NB4 (cell line): ENCODE measurements around the gene ATP10A.

Experiments
- MYC ChIP-seq: IDR thresholded peaks from 2 replicates; pipeline ENCODE4 v1.6.1; 2011; ENCODE audit warnings: low read depth, low read length
- POLR2A ChIP-seq: IDR thresholded peaks from 2 replicates; pipeline ENCODE4 v1.6.1; 2011; ENCODE audit warnings: mild to moderate bottlenecking; ENCODE audit not compliant: insufficient read length; ENCODE audit errors: extremely low read depth
- TF ChIP-seq, protein P1 (sequence below): IDR thresholded peaks from one replicate; pipeline ENCODE4 v1.5.1; 2012; ENCODE audit warnings: low read depth, low read length
- TF ChIP-seq, protein P2 (sequence below): IDR thresholded peaks from 2 replicates; pipeline ENCODE4 v1.6.1; 2011; ENCODE audit warnings: low read depth, low read length

DNA sequence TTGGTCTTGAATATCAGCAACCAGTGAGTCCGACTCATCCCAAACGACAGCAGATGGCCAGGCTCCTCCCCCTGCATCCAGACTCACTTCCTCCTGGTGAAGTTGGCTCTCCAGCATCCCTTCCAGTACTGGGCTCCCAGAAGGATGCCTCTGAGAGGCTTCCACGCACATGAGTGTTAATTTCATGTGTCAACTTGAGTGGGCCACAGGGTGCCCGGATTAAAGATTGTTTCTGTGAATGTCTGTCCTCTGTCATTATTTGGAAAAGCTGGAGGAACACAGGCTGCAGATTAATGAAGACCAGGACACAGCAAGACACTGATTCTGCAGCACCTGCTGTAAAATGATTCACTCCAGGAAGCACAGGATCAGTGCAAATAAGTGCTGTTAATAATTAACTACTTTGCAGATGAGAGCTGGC is 99.8 kb downstream of the ATP10A start:
- TF ChIP-seq, protein P1, sequence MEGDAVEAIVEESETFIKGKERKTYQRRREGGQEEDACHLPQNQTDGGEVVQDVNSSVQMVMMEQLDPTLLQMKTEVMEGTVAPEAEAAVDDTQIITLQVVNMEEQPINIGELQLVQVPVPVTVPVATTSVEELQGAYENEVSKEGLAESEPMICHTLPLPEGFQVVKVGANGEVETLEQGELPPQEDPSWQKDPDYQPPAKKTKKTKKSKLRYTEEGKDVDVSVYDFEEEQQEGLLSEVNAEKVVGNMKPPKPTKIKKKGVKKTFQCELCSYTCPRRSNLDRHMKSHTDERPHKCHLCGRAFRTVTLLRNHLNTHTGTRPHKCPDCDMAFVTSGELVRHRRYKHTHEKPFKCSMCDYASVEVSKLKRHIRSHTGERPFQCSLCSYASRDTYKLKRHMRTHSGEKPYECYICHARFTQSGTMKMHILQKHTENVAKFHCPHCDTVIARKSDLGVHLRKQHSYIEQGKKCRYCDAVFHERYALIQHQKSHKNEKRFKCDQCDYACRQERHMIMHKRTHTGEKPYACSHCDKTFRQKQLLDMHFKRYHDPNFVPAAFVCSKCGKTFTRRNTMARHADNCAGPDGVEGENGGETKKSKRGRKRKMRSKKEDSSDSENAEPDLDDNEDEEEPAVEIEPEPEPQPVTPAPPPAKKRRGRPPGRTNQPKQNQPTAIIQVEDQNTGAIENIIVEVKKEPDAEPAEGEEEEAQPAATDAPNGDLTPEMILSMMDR, result no peak
- TF ChIP-seq POLR2A (no peak), MYC (no peak)
- TF ChIP-seq, protein P2, sequence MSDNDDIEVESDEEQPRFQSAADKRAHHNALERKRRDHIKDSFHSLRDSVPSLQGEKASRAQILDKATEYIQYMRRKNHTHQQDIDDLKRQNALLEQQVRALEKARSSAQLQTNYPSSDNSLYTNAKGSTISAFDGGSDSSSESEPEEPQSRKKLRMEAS, result no peak
